WERI-Rb-1 (cell line): ENCODE results near the gene MS4A15.

ENCODE experiments used
- DNase-seq: peaks from one replicate; pipeline ENCODE4 v3.0.0-alpha.2; 2020
- H3K27ac ChIP-seq: fragments of 250-450 bp; sonication (Bioruptor Pico); 2 replicates; pipeline ENCODE4 v1.5.1; 2020; ENCODE audit warnings: mild to moderate bottlenecking, moderate library complexity
- H3K27me3 ChIP-seq: fragments of 250-450 bp; sonication (Bioruptor Pico); 2 replicates; pipeline ENCODE4 v1.5.1; 2021; ENCODE audit warnings: mild to moderate bottlenecking, low read depth, moderate library complexity; ENCODE audit not compliant: insufficient read depth, severe bottlenecking
- H3K36me3 ChIP-seq: fragments of 250-450 bp; sonication (Bioruptor Pico); 2 replicates; pipeline ENCODE4 v1.5.1; 2020; ENCODE audit warnings: mild to moderate bottlenecking, moderate library complexity
- H3K4me3 ChIP-seq: 2 replicates; pipeline ENCODE4 v1.5.1; 2011; ENCODE audit warnings: low read depth, mild to moderate bottlenecking, control low read depth, low read length
- H3K9me3 ChIP-seq: fragments of 250-450 bp; sonication (Bioruptor Pico); 2 replicates; pipeline ENCODE4 v1.5.1; 2021; ENCODE audit warnings: mild to moderate bottlenecking, moderate library complexity; ENCODE audit not compliant: severe bottlenecking
- TF ChIP-seq, protein P1 (sequence below): IDR thresholded peaks from 2 replicates; pipeline ENCODE4 v1.5.1; 2011; ENCODE audit warnings: low read depth, mild to moderate bottlenecking, control low read depth, inconsistent platforms, low read length

The MS4A15 gene

DNA sequence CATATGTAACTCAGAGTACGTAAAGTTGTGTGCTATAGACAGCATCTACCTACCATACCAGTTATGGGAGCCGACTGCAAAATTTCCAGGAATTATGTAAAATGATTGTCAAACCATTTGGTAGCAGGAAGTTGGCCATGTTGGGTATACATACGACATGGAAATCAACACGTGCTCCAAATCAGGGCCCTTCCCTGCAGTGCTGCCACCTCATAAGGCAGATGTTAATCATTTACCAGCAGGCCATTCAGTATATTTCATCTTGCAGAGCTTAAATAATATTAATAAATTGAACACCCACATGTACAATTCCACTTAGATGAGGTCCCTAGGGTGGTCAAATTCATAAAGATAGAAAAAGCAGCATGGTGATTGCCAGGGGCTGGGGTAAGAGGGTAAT, 22.4 kb upstream of the MS4A15 start:
- Histone ChIP-seq H3K9me3 (peaks cover 10% of the 10 kb centered on the region), H3K27ac (no peak overlapping the region), H3K4me3 (no peak overlapping the region), H3K27me3 (peaks cover 6% of the 10 kb centered on the region), H3K36me3 (no peaks in the 10 kb centered on the region)
- TF ChIP-seq, protein P1, sequence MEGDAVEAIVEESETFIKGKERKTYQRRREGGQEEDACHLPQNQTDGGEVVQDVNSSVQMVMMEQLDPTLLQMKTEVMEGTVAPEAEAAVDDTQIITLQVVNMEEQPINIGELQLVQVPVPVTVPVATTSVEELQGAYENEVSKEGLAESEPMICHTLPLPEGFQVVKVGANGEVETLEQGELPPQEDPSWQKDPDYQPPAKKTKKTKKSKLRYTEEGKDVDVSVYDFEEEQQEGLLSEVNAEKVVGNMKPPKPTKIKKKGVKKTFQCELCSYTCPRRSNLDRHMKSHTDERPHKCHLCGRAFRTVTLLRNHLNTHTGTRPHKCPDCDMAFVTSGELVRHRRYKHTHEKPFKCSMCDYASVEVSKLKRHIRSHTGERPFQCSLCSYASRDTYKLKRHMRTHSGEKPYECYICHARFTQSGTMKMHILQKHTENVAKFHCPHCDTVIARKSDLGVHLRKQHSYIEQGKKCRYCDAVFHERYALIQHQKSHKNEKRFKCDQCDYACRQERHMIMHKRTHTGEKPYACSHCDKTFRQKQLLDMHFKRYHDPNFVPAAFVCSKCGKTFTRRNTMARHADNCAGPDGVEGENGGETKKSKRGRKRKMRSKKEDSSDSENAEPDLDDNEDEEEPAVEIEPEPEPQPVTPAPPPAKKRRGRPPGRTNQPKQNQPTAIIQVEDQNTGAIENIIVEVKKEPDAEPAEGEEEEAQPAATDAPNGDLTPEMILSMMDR, result no peak
- DNase-seq, result no peak

DNA sequence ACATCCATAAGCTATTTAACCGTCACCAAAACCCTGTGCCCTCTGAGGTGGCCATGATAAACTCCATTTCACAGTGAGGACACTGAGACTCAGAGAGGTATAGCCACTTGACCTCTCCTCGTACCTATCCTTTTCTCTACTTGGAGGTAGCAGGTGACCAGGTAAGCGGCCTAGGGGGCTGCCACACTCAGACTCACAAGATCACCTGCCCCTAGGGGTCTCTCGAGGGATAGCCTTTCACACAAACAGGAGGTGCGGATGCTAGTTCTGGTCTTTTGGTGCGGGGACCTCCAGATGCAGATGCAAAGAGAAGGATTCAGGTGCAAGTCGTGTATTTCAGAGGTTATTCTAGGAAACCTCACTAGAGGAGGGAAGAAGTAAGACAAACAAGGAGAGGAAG, 17.6 kb upstream of the MS4A15 start:
- TF ChIP-seq, protein P1, result peak; percentile 29; the same call in 1 of the 2 replicates
- peaks cover 5% of the 10 kb centered on the region for H3K27me3 ChIP-seq
- H3K9me3 ChIP-seq, result no peaks in the 10 kb centered on the region
- DNase-seq, result no peak
- no peak overlapping the region for H3K4me3 ChIP-seq
- H3K27ac ChIP-seq, result no peak overlapping the region
- H3K36me3 ChIP-seq, result no peaks in the 10 kb centered on the region

DNA sequence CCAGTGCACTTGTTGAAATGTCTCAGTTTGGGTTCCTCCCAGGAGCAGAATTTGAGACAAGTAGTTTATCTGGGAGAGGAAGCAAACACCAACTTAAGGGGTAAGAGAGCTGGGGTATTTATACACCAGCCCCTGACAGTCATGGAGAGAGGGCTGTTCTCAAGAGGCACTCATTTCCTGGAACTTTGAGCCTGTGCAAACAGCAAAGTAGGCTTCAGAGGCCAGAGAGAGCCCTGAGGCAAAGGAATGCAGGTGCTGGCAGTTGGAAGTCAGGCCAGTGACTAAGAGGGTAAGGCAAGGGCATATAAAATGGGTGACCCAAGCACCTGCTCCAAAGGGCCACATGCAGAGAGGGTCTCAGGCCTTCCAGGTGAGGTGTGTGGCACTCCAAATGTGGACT, 16.1 kb upstream of the MS4A15 start:
- TF ChIP-seq, protein P1, result no peak
- Histone ChIP-seq H3K9me3 (no peaks in the 10 kb centered on the region), H3K27ac (no peak overlapping the region), H3K36me3 (no peaks in the 10 kb centered on the region), H3K4me3 (no peak overlapping the region), H3K27me3 (peaks cover 7% of the 10 kb centered on the region)
- no peak for DNase-seq

DNA sequence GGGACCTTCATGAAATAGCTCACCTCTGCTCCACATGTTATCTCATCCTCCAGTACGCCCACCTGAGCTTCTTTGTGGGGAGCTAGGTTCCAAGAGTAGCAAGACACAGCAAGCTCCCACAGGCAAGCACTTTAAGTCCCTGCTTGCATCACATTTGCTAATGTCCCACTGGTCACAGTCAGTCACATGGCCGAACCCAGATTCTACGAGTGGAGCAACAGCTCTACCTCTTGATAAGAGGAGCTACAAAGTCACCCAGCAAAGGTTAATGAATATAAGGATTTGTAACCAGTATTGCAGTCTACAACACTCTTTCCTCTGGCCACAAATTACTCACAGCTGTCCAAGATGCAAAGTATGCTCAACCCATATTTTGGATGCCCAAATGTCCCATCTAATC, 15.2 kb upstream of the MS4A15 start:
- DNase-seq, result no peak
- H3K9me3 ChIP-seq, result no peaks in the 10 kb centered on the region
- TF ChIP-seq, protein P1, result no peak
- H3K27ac ChIP-seq, result no peak overlapping the region
- H3K27me3 ChIP-seq, result peaks cover 7% of the 10 kb centered on the region
- no peaks in the 10 kb centered on the region for H3K36me3 ChIP-seq
- H3K4me3 ChIP-seq, result no peak overlapping the region

DNA sequence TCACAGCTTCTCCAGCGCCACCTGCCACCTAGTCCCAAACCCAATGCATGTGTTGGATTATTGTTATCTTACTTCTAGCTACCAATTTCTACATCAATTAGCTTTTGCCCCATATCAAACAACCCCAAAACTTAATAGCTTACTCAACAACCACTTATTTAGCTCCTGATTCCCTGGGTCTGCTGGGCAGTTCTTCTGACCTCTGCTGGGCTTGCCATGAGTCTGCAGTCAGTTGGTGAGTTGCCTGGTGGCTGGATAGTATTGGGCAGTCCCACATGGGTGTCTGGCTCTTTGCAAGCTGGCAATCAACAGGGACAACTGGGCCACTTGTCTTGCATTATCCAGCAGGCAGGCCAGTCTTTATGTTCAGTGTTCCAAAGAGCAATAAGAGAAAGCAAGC, 13.6 kb upstream of the MS4A15 start:
- TF ChIP-seq, protein P1, result no peak
- H3K4me3 ChIP-seq, result no peak overlapping the region
- no peaks in the 10 kb centered on the region for H3K36me3 ChIP-seq
- no peaks in the 10 kb centered on the region for H3K9me3 ChIP-seq
- peaks cover 7% of the 10 kb centered on the region for H3K27me3 ChIP-seq
- DNase-seq, result no peak
- no peak overlapping the region for H3K27ac ChIP-seq

DNA sequence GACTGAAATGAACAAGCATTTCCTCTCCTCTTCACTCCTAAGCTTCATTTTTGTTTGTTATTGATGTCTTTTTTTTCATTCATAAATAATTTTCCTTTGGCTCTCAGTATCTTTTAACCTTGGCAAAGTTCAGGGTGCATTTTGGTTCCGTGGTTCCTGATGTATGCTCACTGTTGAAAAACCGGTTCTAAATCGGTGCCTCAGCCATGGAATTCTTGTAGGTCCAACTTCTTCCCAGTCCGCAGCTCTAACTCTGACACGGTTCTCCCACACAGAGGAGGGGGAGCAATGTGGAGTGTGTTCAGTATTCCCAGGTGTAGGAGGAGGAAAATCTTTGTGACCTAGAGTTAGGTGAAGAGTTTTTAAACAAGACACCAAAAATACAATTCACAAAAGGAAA, 12.6 kb upstream of the MS4A15 start:
- Histone ChIP-seq H3K9me3 (no peaks in the 10 kb centered on the region), H3K36me3 (no peaks in the 10 kb centered on the region), H3K4me3 (no peak overlapping the region), H3K27me3 (peaks cover 3% of the 10 kb centered on the region), H3K27ac (no peak overlapping the region)
- DNase-seq, result no peak
- TF ChIP-seq, protein P1, result no peak
